Subcutaneous abdominal adipose tissue (tissue), 5 donors: Measurements from ENCODE around the gene METAP1.

Experiments used
- H3K27ac ChIP-seq: one replicate; pipeline ENCODE4 v1.7.0; 2013; ENCODE audit warnings: low read depth, mild to moderate bottlenecking, inconsistent platforms, low read length, moderate library complexity
- H3K27me3 ChIP-seq, 5 donors: one replicate each; pipeline ENCODE4 v1.7.0; 2013; ENCODE audit warnings: low read length in 5 of 5, inconsistent platforms in 1 of 5; ENCODE audit not compliant: control insufficient read depth in 5 of 5, insufficient read depth in 4 of 5
- H3K36me3 ChIP-seq, 5 donors: one replicate each; pipeline ENCODE4 v1.7.0; 2013; ENCODE audit warnings: low read length in 5 of 5; ENCODE audit not compliant: control insufficient read depth in 5 of 5, insufficient read depth in 5 of 5
- H3K4me1 ChIP-seq, 5 donors: one replicate each; pipeline ENCODE4 v1.7.0; 2013; ENCODE audit warnings: low read length in 5 of 5, mild to moderate bottlenecking in 3 of 5, moderate library complexity in 1 of 5; ENCODE audit not compliant: control insufficient read depth in 5 of 5, insufficient read depth in 5 of 5
- H3K4me3 ChIP-seq, 5 donors: one replicate each; pipeline ENCODE4 v1.7.0; 2013; ENCODE audit warnings: low read length in 5 of 5, low read depth in 1 of 5
- H3K9ac ChIP-seq, 5 donors: one replicate each; pipeline ENCODE4 v1.7.0; 2013; ENCODE audit warnings: low read length in 5 of 5, mild to moderate bottlenecking in 4 of 5, moderate library complexity in 3 of 5
- H3K9me3 ChIP-seq, 5 donors: one replicate each; pipeline ENCODE4 v1.7.0; 2013; ENCODE audit warnings: low read length in 5 of 5; ENCODE audit not compliant: control insufficient read depth in 5 of 5
- donor health status: healthy.
- donor health status: healthy.
- donor health status: healthy.
- donor health status: healthy.
- donor health status: healthy.

Gene METAP1

DNA sequence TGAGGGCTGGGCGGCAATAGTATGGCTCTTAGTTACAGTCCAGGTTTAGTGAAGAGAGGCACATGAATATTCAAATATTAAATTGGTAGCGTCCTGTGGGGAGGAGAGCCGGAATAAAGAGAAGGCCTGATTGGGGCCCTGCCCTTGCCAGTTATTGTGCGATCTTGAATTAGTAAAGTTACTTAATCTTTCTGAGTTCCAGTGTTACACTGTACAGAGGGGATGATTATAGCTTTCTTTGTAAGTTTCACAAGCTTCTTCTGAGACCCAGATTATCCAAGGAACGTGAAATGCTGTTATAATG, 1.2 kb downstream of the METAP1 start:
- peaks cover 0 to 20% (median 13%) of the 10 kb centered on the region in 5 donors for H3K4me1 ChIP-seq
- H3K9ac ChIP-seq = peak overlapping the region in 4 of 5 donors; percentile 53 to 84 (median 80)
- H3K27ac ChIP-seq = peak overlapping the region; percentile 45

DNA sequence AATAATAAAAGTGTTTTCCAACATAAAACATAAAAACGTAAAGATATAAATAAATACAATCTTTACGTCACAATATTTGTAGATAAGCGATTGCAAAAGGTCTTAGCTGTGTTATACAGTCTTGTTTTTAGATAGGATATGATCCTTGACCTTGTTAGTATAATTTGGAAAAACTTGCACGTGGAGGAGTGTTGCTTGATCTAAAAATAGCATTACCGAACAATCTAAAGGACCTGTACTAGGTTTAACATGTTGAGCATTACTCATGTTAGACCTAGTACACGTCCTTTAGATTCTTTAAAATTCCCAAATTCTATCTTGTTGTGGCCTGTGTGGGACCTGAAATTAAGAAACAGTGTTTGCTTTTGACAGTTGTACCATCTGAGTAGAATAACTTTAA, 1.6 kb downstream of the METAP1 start:
- H3K4me3 ChIP-seq = no peak overlapping the region
- no peaks in the 10 kb centered on the region for H3K36me3 ChIP-seq
- no peaks in the 10 kb centered on the region for H3K27me3 ChIP-seq
- H3K9ac ChIP-seq = peak overlapping the region in 1 of 5 donors; percentile 6
- no peak overlapping the region for H3K27ac ChIP-seq
- no peaks in the 10 kb centered on the region for H3K9me3 ChIP-seq
- peaks cover 0 to 20% (median 13%) of the 10 kb centered on the region in 5 donors for H3K4me1 ChIP-seq

More for the DNA sequence above, 1.2 kb downstream of the METAP1 start:
- Histone ChIP-seq H3K36me3 (no peaks in the 10 kb centered on the region), H3K27me3 (no peaks in the 10 kb centered on the region), H3K9me3 (no peaks in the 10 kb centered on the region), H3K4me3 (peak overlapping the region; percentile 78 to 99 (median 86))

DNA sequence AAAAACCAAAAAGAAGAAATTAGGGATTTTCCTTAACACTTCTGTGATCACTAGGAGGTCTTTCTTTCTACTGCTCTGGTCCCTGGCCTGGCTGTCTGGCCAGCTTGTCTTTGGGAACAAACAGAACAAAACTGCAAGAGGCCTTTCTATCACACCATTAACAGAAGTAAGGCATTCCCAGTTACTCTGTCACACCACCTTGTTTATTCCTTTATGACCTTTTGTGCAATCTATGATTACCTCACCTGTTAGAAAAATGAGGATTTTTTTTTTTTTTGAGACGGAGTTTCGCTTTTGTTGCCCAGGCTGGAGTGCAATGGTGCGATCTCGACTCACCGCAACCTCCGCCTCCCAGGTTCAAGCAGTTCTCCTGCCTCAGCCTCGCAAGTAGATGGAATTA, 3.0 kb downstream of the METAP1 start:
- no peak overlapping the region for H3K27ac ChIP-seq
- no peak overlapping the region for H3K4me3 ChIP-seq
- H3K4me1 ChIP-seq = peaks cover 0 to 20% (median 13%) of the 10 kb centered on the region in 5 donors
- no peaks in the 10 kb centered on the region for H3K27me3 ChIP-seq
- no peaks in the 10 kb centered on the region for H3K36me3 ChIP-seq
- no peak overlapping the region for H3K9ac ChIP-seq
- H3K9me3 ChIP-seq = no peaks in the 10 kb centered on the region

DNA sequence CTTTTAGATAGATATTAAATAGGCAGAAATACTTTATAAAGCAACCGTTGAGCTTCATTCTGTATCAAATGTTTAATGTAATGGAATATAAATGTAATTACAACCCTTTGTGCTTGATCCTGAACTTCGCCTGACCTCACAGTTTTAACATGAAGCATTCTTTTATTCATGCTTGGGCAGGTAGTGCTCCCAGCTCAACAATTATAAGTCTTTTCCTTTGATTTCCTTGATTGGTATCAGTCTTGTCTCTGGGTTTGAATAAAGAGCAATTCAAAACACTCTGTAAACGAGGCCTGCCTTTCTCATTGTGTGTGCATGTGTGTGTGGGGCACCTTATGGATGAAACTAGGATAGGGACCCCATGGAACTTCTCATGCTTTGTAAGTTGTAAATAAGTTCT, 6.8 kb downstream of the METAP1 start:
- Histone ChIP-seq H3K27ac (no peak overlapping the region), H3K4me3 (no peak overlapping the region), H3K4me1 (peaks cover 0 to under 1% (median 0%) of the 10 kb centered on the region in 5 donors), H3K9me3 (no peaks in the 10 kb centered on the region), H3K36me3 (no peaks in the 10 kb centered on the region), H3K27me3 (no peaks in the 10 kb centered on the region), H3K9ac (no peak overlapping the region)

DNA sequence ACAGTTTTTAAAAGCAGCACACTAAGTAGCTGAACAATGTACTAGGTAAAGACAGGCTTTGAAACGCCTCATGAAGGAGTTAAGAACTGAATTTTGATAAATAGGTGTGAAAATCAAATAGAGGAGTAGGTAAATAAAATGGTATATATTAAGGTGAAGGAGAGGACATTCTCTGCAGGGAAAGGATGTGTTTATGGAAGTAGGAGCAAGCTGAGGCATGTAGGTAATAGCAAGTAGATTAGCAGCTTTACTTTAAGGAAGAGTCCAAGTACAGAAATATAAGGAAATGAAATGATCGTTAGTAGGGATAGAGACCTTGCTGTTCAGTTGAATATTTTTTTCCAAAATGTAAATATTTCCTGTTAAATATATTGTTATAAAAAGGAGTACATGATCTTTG, 12.5 kb downstream of the METAP1 start:
- Histone ChIP-seq H3K4me1 (peaks cover 0 to 2% (median 0%) of the 10 kb centered on the region in 5 donors), H3K9me3 (peaks cover 0 to 7% (median 0%) of the 10 kb centered on the region in 5 donors), H3K36me3 (no peaks in the 10 kb centered on the region), H3K4me3 (no peak overlapping the region), H3K27ac (no peak overlapping the region), H3K27me3 (no peaks in the 10 kb centered on the region), H3K9ac (no peak overlapping the region)

DNA sequence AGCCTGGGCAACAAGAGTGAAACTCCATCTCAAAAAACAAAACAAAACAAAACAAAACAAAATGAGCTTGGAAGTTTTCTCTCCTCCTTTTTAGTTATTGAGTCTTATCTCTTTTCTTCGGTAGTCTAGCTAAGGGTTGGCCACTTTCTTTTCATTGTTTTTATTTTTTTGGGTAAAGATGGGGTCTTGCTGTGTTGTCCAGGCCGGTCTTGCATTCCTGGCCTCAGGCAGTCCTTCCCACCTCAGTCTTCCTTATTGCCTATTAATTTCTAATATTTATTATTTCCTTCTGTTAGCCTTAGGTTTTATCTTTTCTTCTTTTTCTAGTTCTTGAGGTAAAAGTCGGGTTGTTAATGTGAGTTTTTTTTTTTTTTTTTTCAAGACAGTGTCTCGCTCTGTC, 16.4 kb downstream of the METAP1 start:
- Histone ChIP-seq H3K9ac (no peak overlapping the region), H3K4me1 (peaks cover 0 to 2% (median 0%) of the 10 kb centered on the region in 5 donors), H3K9me3 (peaks cover 0 to 7% (median 0%) of the 10 kb centered on the region in 5 donors), H3K27me3 (no peaks in the 10 kb centered on the region), H3K36me3 (no peaks in the 10 kb centered on the region), H3K27ac (no peak overlapping the region), H3K4me3 (no peak overlapping the region)

DNA sequence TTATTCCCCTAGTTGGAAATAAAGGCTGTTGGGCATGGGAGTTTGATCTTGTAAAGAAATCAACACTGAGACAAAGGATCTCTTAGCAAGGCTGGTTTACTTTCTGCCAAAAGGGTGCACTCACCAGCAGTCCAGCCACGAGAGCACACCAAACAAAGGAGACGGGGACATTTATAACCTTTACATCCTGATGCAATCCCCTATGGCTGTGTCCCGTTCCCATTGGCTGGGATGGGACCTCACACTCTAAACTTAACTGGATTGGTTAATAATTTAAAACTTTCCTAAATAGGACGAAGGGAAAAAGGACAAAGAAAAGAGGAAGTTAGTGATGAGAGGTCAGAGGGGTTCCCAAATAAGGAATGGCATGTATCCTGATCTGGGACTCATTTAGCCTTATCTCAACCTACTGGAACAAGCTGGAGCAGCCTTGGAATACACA, 17.9 kb downstream of the METAP1 start:
- Histone ChIP-seq H3K27me3 (no peaks in the 10 kb centered on the region), H3K4me3 (no peak overlapping the region), H3K4me1 (peaks cover 0 to 2% (median 0%) of the 10 kb centered on the region in 5 donors), H3K36me3 (no peaks in the 10 kb centered on the region), H3K9ac (no peak overlapping the region), H3K9me3 (peaks cover 0 to 7% (median 0%) of the 10 kb centered on the region in 5 donors), H3K27ac (no peak overlapping the region)

DNA sequence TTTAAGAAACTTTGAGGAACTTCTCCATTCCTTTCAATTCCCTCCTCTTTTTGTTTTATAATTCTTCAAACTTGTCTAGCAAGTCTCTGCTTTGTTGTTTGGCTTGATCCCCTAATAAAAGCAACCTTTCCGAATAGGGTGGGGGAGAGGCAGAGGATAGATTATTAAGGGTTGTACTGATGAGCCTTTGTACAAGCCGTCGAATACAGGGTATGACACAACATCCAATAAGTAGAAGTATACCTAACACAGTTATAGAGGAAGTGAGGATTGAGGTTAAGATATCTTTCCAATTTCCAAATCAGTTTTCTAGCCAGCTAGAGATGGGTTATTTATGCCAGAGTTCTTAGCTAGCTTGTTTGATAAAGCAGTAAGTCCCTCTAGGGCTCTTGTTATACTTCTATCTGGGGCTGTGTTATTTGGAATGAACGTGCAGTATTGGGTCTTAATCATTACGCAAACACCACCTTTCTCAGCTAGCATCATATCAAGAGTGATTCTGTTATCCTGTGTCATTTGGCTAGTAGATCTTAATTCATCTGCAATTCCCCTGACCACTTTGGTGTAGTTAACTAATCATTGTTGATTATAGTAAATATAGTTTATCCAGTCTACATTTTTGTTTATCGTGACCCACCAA, 18.5 kb downstream of the METAP1 start:
- peaks cover 0 to 7% (median 0%) of the 10 kb centered on the region in 5 donors for H3K9me3 ChIP-seq
- H3K36me3 ChIP-seq = no peaks in the 10 kb centered on the region
- H3K27me3 ChIP-seq = no peaks in the 10 kb centered on the region
- H3K4me1 ChIP-seq = peaks cover 0 to 2% (median 0%) of the 10 kb centered on the region in 5 donors
- no peak overlapping the region for H3K4me3 ChIP-seq
- H3K27ac ChIP-seq = no peak overlapping the region
- no peak overlapping the region for H3K9ac ChIP-seq

DNA sequence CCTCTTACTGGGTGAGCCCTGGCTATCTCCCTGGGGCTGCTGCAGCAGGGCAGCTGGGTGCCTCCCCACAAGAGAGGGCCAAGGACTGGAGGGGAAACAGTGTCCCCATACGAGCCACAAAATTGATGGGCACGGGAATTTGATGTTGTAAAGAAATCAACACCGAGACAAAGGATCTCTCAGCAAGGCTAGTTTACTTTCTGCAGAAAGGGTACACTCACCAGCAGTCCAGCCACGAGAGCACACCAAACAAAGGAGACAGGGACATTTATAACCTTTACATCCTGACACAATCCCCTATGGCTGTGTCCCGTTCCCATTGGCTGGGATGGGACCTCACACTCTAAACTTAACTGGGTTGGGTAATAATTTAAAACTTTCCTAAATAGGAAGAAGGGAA, 25.9 kb downstream of the METAP1 start:
- H3K4me1 ChIP-seq = peaks cover 0 to 3% (median 0%) of the 10 kb centered on the region in 5 donors
- no peak overlapping the region for H3K4me3 ChIP-seq
- no peak overlapping the region for H3K27ac ChIP-seq
- peaks cover 0 to 7% (median 6%) of the 10 kb centered on the region in 5 donors for H3K9me3 ChIP-seq
- H3K9ac ChIP-seq = no peak overlapping the region
- H3K27me3 ChIP-seq = no peaks in the 10 kb centered on the region
- peaks cover 0 to 3% (median 0%) of the 10 kb centered on the region in 5 donors for H3K36me3 ChIP-seq

DNA sequence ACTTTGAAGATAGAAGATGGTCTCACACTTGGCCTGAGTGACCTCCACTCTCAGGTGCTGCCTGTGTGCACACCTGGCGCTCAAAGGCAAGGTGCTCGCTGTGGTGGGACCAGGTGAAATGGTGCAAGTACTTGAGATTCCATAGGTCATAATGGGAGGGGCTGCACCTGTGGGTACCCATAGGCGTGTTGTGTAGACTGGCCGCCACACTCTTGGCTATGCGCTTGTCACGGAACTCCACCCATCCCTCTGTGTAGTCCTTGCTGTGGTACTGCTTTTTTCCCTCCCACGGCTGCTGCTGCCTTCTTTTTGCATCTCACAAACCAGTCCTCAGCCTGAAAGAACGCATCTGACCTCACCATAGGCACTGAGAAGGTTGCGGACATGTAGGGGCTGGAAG, 27.0 kb downstream of the METAP1 start:
- H3K36me3 ChIP-seq = peaks cover 0 to 3% (median 0%) of the 10 kb centered on the region in 5 donors
- H3K4me1 ChIP-seq = peaks cover 0 to 3% (median 0%) of the 10 kb centered on the region in 5 donors
- peak overlapping the region in 1 of 5 donors; percentile 8 for H3K4me3 ChIP-seq
- no peak overlapping the region for H3K9ac ChIP-seq
- no peaks in the 10 kb centered on the region for H3K27me3 ChIP-seq
- no peak overlapping the region for H3K27ac ChIP-seq
- peaks cover 0 to 7% (median 6%) of the 10 kb centered on the region in 5 donors for H3K9me3 ChIP-seq
